Ishikawa (cell line): ENCODE results near the gene AK1.

Source experiments
- CREB1 ChIP-seq: IDR thresholded peaks from 2 replicates; pipeline ENCODE4 v1.6.1; 2012; ENCODE audit warnings: low read depth
- EP300 ChIP-seq: IDR thresholded peaks from 2 replicates; pipeline ENCODE4 v1.6.1; 2012; ENCODE audit warnings: borderline replicate concordance
- FOXM1 ChIP-seq: IDR thresholded peaks from 2 replicates; pipeline ENCODE4 v1.6.1; 2012; ENCODE audit warnings: low read depth, borderline replicate concordance
- REST ChIP-seq: IDR thresholded peaks from 2 replicates; pipeline ENCODE4 v1.6.1; 2012; ENCODE audit warnings: low read depth, mild to moderate bottlenecking
- TAF1 ChIP-seq: IDR thresholded peaks from 2 replicates; pipeline ENCODE4 v1.6.1; 2012; ENCODE audit warnings: low read depth, mild to moderate bottlenecking
- TEAD4 ChIP-seq: IDR thresholded peaks from 2 replicates; pipeline ENCODE4 v1.6.1; 2012
- USF1 ChIP-seq: IDR thresholded peaks from 2 replicates; pipeline ENCODE4 v1.6.1; 2012
- YY1 ChIP-seq: IDR thresholded peaks from 2 replicates; pipeline ENCODE4 v1.6.1; 2012; ENCODE audit warnings: low read depth

GRCh38 chr9:127835991-127836516 lies 41.4 kb downstream of the AK1 start:
- no peak for TF ChIP-seq EP300
- TF ChIP-seq TEAD4: no peak
- no peak for TF ChIP-seq YY1
- no peak for TF ChIP-seq REST
- no peak for TF ChIP-seq USF1
- TF ChIP-seq CREB1: no peak
- no peak for TF ChIP-seq FOXM1
- no peak for TF ChIP-seq TAF1
